Endothelial cell (in vitro differentiated cells): ENCODE data around the gene MEOX1. TPM values are rescaled to one million over a fixed set of nuclear protein-coding genes. Genes with fewer than 3 reads are reported as not detected.

Source experiments
- DNase-seq: peaks from one replicate; pipeline ENCODE4 v3.0.0; 2021; ENCODE audit warnings: low spot score
- H3K27ac Mint-ChIP-seq: one replicate; pipeline ENCODE4 v1.8.0; 2021; ENCODE audit warnings: mixed read lengths, inconsistent platforms; ENCODE audit not compliant: unreplicated experiment
- H3K27me3 Mint-ChIP-seq: one replicate; pipeline ENCODE4 v1.8.0; 2021; ENCODE audit warnings: mild to moderate bottlenecking, moderate library complexity, mixed read lengths, inconsistent platforms; ENCODE audit not compliant: unreplicated experiment
- H3K36me3 Mint-ChIP-seq: one replicate; pipeline ENCODE4 v1.8.0; 2021; ENCODE audit warnings: mild to moderate bottlenecking, low read depth, mixed read lengths, inconsistent platforms; ENCODE audit not compliant: unreplicated experiment
- H3K4me1 Mint-ChIP-seq: one replicate; pipeline ENCODE4 v1.8.0; 2021; ENCODE audit warnings: mild to moderate bottlenecking, mixed read lengths, inconsistent platforms; ENCODE audit not compliant: unreplicated experiment
- H3K4me3 Mint-ChIP-seq: one replicate; pipeline ENCODE4 v1.8.0; 2021; ENCODE audit warnings: mild to moderate bottlenecking, mixed read lengths, inconsistent platforms; ENCODE audit not compliant: unreplicated experiment
- H3K9me3 Mint-ChIP-seq: one replicate; pipeline ENCODE4 v1.8.0; 2021; ENCODE audit warnings: mixed read lengths, inconsistent platforms; ENCODE audit not compliant: unreplicated experiment
- CTCF ChIP-seq: fragments of 200-600 bp; sonication (generic); IDR thresholded peaks from one replicate; pipeline ENCODE4 v1.5.0; 2021; ENCODE audit warnings: antibody characterized with exemption; ENCODE audit not compliant: unreplicated experiment
- total RNA-seq: library from RNA; stranded (reverse); fragmentation: NEBNext Ultra II Directional; extraction: Animal tissue kit (Norgen Biotek cat#: 25700); gene quantifications from one replicate; pipeline ENCODE4 v1.2.1, GENCODE V29; 2021; ENCODE audit not compliant: unreplicated experiment

Gene MEOX1
- total RNA-seq, 1 donor from 2014 or later: 0.10 TPM

- no peak for TF ChIP-seq CTCF
- Mint-ChIP-seq H3K36me3 (no peaks in the 10 kb centered on the region), H3K4me3 (no peak overlapping the region), H3K27ac (no peak overlapping the region), H3K27me3 (peaks cover 1% of the 10 kb centered on the region), H3K4me1 (peaks cover 3% of the 10 kb centered on the region), H3K9me3 (no peaks in the 10 kb centered on the region)
- DNase-seq: no peak
These were observed 44.9 kb downstream of the MEOX1 start for GRCh38 chr17:43616852-43617251.

GRCh38 chr17:43616421-43616820 is 45.3 kb downstream of the MEOX1 start:
- DNase-seq: no peak
- no peak for TF ChIP-seq CTCF
- Mint-ChIP-seq H3K4me1 (peaks cover 3% of the 10 kb centered on the region), H3K27ac (no peak overlapping the region), H3K36me3 (no peaks in the 10 kb centered on the region), H3K4me3 (no peak overlapping the region), H3K27me3 (peaks cover 1% of the 10 kb centered on the region), H3K9me3 (no peaks in the 10 kb centered on the region)

GRCh38 chr17:43616029-43616351 is 45.7 kb downstream of the MEOX1 start:
- no peak for TF ChIP-seq CTCF
- H3K9me3 Mint-ChIP-seq: no peaks in the 10 kb centered on the region
- no peak overlapping the region for H3K4me3 Mint-ChIP-seq
- DNase-seq: no peak
- H3K36me3 Mint-ChIP-seq: no peaks in the 10 kb centered on the region
- peaks cover 3% of the 10 kb centered on the region for H3K4me1 Mint-ChIP-seq
- no peak overlapping the region for H3K27ac Mint-ChIP-seq
- H3K27me3 Mint-ChIP-seq: peaks cover 1% of the 10 kb centered on the region

- Mint-ChIP-seq H3K9me3 (no peaks in the 10 kb centered on the region), H3K4me1 (peaks cover 3% of the 10 kb centered on the region), H3K4me3 (no peak overlapping the region), H3K36me3 (no peaks in the 10 kb centered on the region), H3K27ac (peak overlapping the region; percentile 31), H3K27me3 (peaks cover 1% of the 10 kb centered on the region)
- no peak for DNase-seq
- no peak for TF ChIP-seq CTCF
These were observed 46.2 kb downstream of the MEOX1 start for GRCh38 chr17:43615330-43616028.

GRCh38 chr17:43614561-43614960 is 47.2 kb downstream of the MEOX1 start:
- no peak for TF ChIP-seq CTCF
- Mint-ChIP-seq H3K27ac (no peak overlapping the region), H3K36me3 (no peaks in the 10 kb centered on the region), H3K4me3 (no peak overlapping the region), H3K4me1 (peaks cover 2% of the 10 kb centered on the region), H3K27me3 (peaks cover 2% of the 10 kb centered on the region), H3K9me3 (no peaks in the 10 kb centered on the region)
- DNase-seq: no peak
